ENCODE measurements around the gene SPATA13. TPM values are rescaled to one million over a fixed set of nuclear protein-coding genes. Genes with fewer than 3 reads are reported as not detected.

The SPATA13 gene
- total RNA-seq, 2 experiments from 2014 or later, result 78.7 to 89.9 TPM

- no peak overlapping the region for H3K27ac Mint-ChIP-seq
- peaks cover 2% of the 10 kb centered on the region for H3K4me1 Mint-ChIP-seq
- ATAC-seq (ENCODE audit: low read depth) (no peak), DNase-seq (no peak)
- no peak overlapping the region for H3K4me3 Mint-ChIP-seq
- H3K36me3 Mint-ChIP-seq, result no peaks in the 10 kb centered on the region
- POLR2A ChIA-PET, result no interaction called here
- no peaks in the 10 kb centered on the region for H3K9me3 Mint-ChIP-seq
- peaks cover 7% of the 10 kb centered on the region for H3K27me3 Mint-ChIP-seq
These were observed 13.0 kb upstream of the SPATA13 start for GRCh38 chr13:24147570-24147963.

GRCh38 chr13:24148414-24149235, 11.9 kb upstream of the SPATA13 start:
- no peaks in the 10 kb centered on the region for H3K36me3 Mint-ChIP-seq
- H3K27ac Mint-ChIP-seq, result no peak overlapping the region
- no peak overlapping the region for H3K4me3 Mint-ChIP-seq
- DNase-seq (no peak), ATAC-seq (ENCODE audit: low read depth) (no peak)
- H3K4me1 Mint-ChIP-seq, result peaks cover 2% of the 10 kb centered on the region
- peaks cover 7% of the 10 kb centered on the region for H3K27me3 Mint-ChIP-seq
- no peaks in the 10 kb centered on the region for H3K9me3 Mint-ChIP-seq
- POLR2A ChIA-PET, result no interaction called here

- DNase-seq (no peak), ATAC-seq (ENCODE audit: low read depth) (no peak)
- Mint-ChIP-seq H3K27ac (no peak overlapping the region), H3K27me3 (peaks cover 7% of the 10 kb centered on the region), H3K4me3 (no peak overlapping the region), H3K9me3 (no peaks in the 10 kb centered on the region), H3K36me3 (no peaks in the 10 kb centered on the region), H3K4me1 (no peaks in the 10 kb centered on the region)
- POLR2A ChIA-PET, result no interaction called here
These were observed 11.1 kb upstream of the SPATA13 start for GRCh38 chr13:24149246-24150032.

GRCh38 chr13:24150572-24150971, 9.9 kb upstream of the SPATA13 start:
- no peak for DNase-seq
- POLR2A ChIA-PET, result no interaction called here
- Mint-ChIP-seq H3K27me3 (peaks cover 7% of the 10 kb centered on the region), H3K27ac (no peak overlapping the region), H3K36me3 (no peaks in the 10 kb centered on the region), H3K4me3 (no peak overlapping the region), H3K4me1 (no peaks in the 10 kb centered on the region), H3K9me3 (no peaks in the 10 kb centered on the region)
- no peak for ATAC-seq (ENCODE audit: low read depth)

GRCh38 chr13:24151864-24152263, 8.7 kb upstream of the SPATA13 start:
- Mint-ChIP-seq H3K4me1 (no peaks in the 10 kb centered on the region), H3K27ac (no peak overlapping the region), H3K36me3 (no peaks in the 10 kb centered on the region), H3K9me3 (no peaks in the 10 kb centered on the region), H3K4me3 (no peak overlapping the region), H3K27me3 (peaks cover 6% of the 10 kb centered on the region)
- DNase-seq (no peak), ATAC-seq (ENCODE audit: low read depth) (no peak)
- POLR2A ChIA-PET, result no interaction called here

GRCh38 chr13:24152292-24153214, 8.0 kb upstream of the SPATA13 start:
- H3K4me3 Mint-ChIP-seq, result no peak overlapping the region
- POLR2A ChIA-PET, result no interaction called here
- H3K4me1 Mint-ChIP-seq, result no peaks in the 10 kb centered on the region
- H3K9me3 Mint-ChIP-seq, result no peaks in the 10 kb centered on the region
- no peak for ATAC-seq (ENCODE audit: low read depth)
- no peak for DNase-seq
- no peaks in the 10 kb centered on the region for H3K36me3 Mint-ChIP-seq
- H3K27me3 Mint-ChIP-seq, result peaks cover 3% of the 10 kb centered on the region
- no peak overlapping the region for H3K27ac Mint-ChIP-seq

GRCh38 chr13:24153347-24153746, 7.2 kb upstream of the SPATA13 start:
- peaks cover 7% of the 10 kb centered on the region for H3K27me3 Mint-ChIP-seq
- ATAC-seq (ENCODE audit: low read depth) (no peak), DNase-seq (no peak)
- H3K4me1 Mint-ChIP-seq, result no peaks in the 10 kb centered on the region
- POLR2A ChIA-PET, result no interaction called here
- no peaks in the 10 kb centered on the region for H3K9me3 Mint-ChIP-seq
- no peak overlapping the region for H3K27ac Mint-ChIP-seq
- H3K36me3 Mint-ChIP-seq, result no peaks in the 10 kb centered on the region
- H3K4me3 Mint-ChIP-seq, result no peak overlapping the region

GRCh38 chr13:24153979-24154701, 6.4 kb upstream of the SPATA13 start:
- Mint-ChIP-seq H3K27me3 (peaks cover 9% of the 10 kb centered on the region), H3K36me3 (no peaks in the 10 kb centered on the region), H3K4me3 (no peak overlapping the region), H3K4me1 (no peaks in the 10 kb centered on the region), H3K9me3 (no peaks in the 10 kb centered on the region), H3K27ac (no peak overlapping the region)
- DNase-seq (no peak), ATAC-seq (ENCODE audit: low read depth) (no peak)
- POLR2A ChIA-PET, result no interaction called here

GRCh38 chr13:24159357-24159756, 1.2 kb upstream of the SPATA13 start:
- no peaks in the 10 kb centered on the region for H3K36me3 Mint-ChIP-seq
- H3K4me1 Mint-ChIP-seq, result peaks cover 28% of the 10 kb centered on the region
- no peak overlapping the region for H3K27ac Mint-ChIP-seq
- DNase-seq (no peak), ATAC-seq (ENCODE audit: low read depth) (no peak)
- POLR2A ChIA-PET, result no interaction called here
- no peak overlapping the region for H3K4me3 Mint-ChIP-seq
- H3K9me3 Mint-ChIP-seq, result no peaks in the 10 kb centered on the region
- H3K27me3 Mint-ChIP-seq, result peaks cover 9% of the 10 kb centered on the region

GRCh38 chr13:24161010-24161775, 673 bp downstream of the SPATA13 start:
- DNase-seq (peak; percentile 68), ATAC-seq (ENCODE audit: low read depth) (peak; percentile 69)
- H3K27me3 Mint-ChIP-seq, result peaks cover 9% of the 10 kb centered on the region
- peaks cover 6% of the 10 kb centered on the region for H3K36me3 Mint-ChIP-seq
- POLR2A ChIA-PET, result interaction anchor here (0.8 to 2.9 kb wide), 9 partner anchors 27 to 194 kb away, joined by 3 to 20 read pairs (median 4); no protein-coding TSS in a partner anchor
- H3K4me3 Mint-ChIP-seq, result peak overlapping the region; percentile 86
- no peaks in the 10 kb centered on the region for H3K9me3 Mint-ChIP-seq
- peaks cover 32% of the 10 kb centered on the region for H3K4me1 Mint-ChIP-seq
- peak overlapping the region; percentile 75 for H3K27ac Mint-ChIP-seq

GRCh38 chr13:24161980-24162525, 1.5 kb downstream of the SPATA13 start:
- no peak for ATAC-seq (ENCODE audit: low read depth)
- H3K27ac Mint-ChIP-seq, result peak overlapping the region; percentile 15
- peaks cover 10% of the 10 kb centered on the region for H3K36me3 Mint-ChIP-seq
- POLR2A ChIA-PET, result interaction anchor here (0.8 to 2.9 kb wide), 3 partner anchors 26 to 92 kb away, joined by 3 to 20 read pairs (median 4); no protein-coding TSS in a partner anchor
- peaks cover 34% of the 10 kb centered on the region for H3K4me1 Mint-ChIP-seq
- peak overlapping the region; percentile 86 for H3K4me3 Mint-ChIP-seq
- no peaks in the 10 kb centered on the region for H3K9me3 Mint-ChIP-seq
- no peak for DNase-seq
- H3K27me3 Mint-ChIP-seq, result peaks cover 6% of the 10 kb centered on the region

GRCh38 chr13:24162604-24163003, 2.1 kb downstream of the SPATA13 start:
- Mint-ChIP-seq H3K9me3 (no peaks in the 10 kb centered on the region), H3K27me3 (peaks cover 6% of the 10 kb centered on the region), H3K4me3 (peak overlapping the region; percentile 86), H3K36me3 (peaks cover 16% of the 10 kb centered on the region), H3K4me1 (peaks cover 34% of the 10 kb centered on the region), H3K27ac (no peak overlapping the region)
- ATAC-seq (ENCODE audit: low read depth) (no peak), DNase-seq (no peak)
- POLR2A ChIA-PET, result interaction anchor here (0.6 to 2.9 kb wide), 2 partner anchors 41 to 274 kb away, joined by 3 to 20 read pairs; no protein-coding TSS in a partner anchor

All from activated naive CD8-positive, alpha-beta T cell treated with anti-CD3 and anti-CD28 coated beads, Interleukin-2, amount 10 ng/mL, durations not matched to agents 7 days and 5 days (primary cell).